Measurements from ENCODE around the gene IL32. TPM values are rescaled to one million over a fixed set of nuclear protein-coding genes. Genes with fewer than 3 reads are reported as not detected.

Gene IL32
- total RNA-seq, 4 donors from 2014 or later = 24.0 to 53.6 (median 28.9) TPM

GRCh38 chr16:3032624-3033023 lies 32.8 kb upstream of the IL32 start:
- H3K4me1 ChIP-seq = peaks cover 3 to 27% of the 10 kb centered on the region in 2 donors
- no peaks in the 10 kb centered on the region for H3K9me3 ChIP-seq
- TF ChIP-seq POLR2A (IDR thresholded peaks at IDR 0.05) (no peak), CTCF (IDR thresholded peaks at IDR 0.05) (no peak)
- DNase-seq = no peak
- no peak overlapping the region for H3K4me3 ChIP-seq (replicated peaks in 1 of 3)
- H3K27ac ChIP-seq = no peak overlapping the region
- 50 to 56% methylated on average over 7 of the region's 7 CpGs for WGBS, 2 donors
- intact Hi-C loops (cut with DNase I) = no loop called here
- no peaks in the 10 kb centered on the region for H3K36me3 ChIP-seq
- H3K27me3 ChIP-seq = no peaks in the 10 kb centered on the region

- H3K9me3 ChIP-seq = no peaks in the 10 kb centered on the region
- no peaks in the 10 kb centered on the region for H3K27me3 ChIP-seq
- TF ChIP-seq POLR2A (IDR thresholded peaks at IDR 0.05) = no peak
- no peak for TF ChIP-seq CTCF (IDR thresholded peaks at IDR 0.05)
- 55 to 67% methylated on average over 8 to 12 of the region's 19 CpGs for WGBS, 2 donors
- intact Hi-C loops (cut with DNase I) = no loop called here
- peak overlapping the region in 1 of 3 donors; percentile 56 for H3K4me3 ChIP-seq (replicated peaks in 1 of 3)
- H3K27ac ChIP-seq = no peak overlapping the region
- H3K4me1 ChIP-seq = peaks cover 3 to 18% of the 10 kb centered on the region in 2 donors
- no peak for DNase-seq
- H3K36me3 ChIP-seq = no peaks in the 10 kb centered on the region
Observed at GRCh38 chr16:3035289-3035971, 30.0 kb upstream of the IL32 start.

- 5 to 6% methylated on average over 18 to 22 of the region's 40 CpGs for WGBS, 2 donors
- Histone ChIP-seq H3K4me3 (replicated peaks in 1 of 3) (peak overlapping the region in 2 of 3 donors; percentile 32 to 56), H3K27me3 (no peaks in the 10 kb centered on the region), H3K27ac (no peak overlapping the region), H3K4me1 (peaks cover 3 to 18% of the 10 kb centered on the region in 2 donors), H3K9me3 (no peaks in the 10 kb centered on the region), H3K36me3 (no peaks in the 10 kb centered on the region)
- TF ChIP-seq POLR2A (IDR thresholded peaks at IDR 0.05) = no peak
- no peak for TF ChIP-seq CTCF (IDR thresholded peaks at IDR 0.05)
- peak; percentile 40 to 43 for DNase-seq
- intact Hi-C loops (cut with DNase I) = no loop called here
Observed at GRCh38 chr16:3035972-3036725, 29.3 kb upstream of the IL32 start.

- TF ChIP-seq CTCF (IDR thresholded peaks at IDR 0.05) (no peak), POLR2A (IDR thresholded peaks at IDR 0.05) (no peak)
- DNase-seq = peak; percentile 50 to 57
- no peak within 1 kb of the TSS for H3K27ac ChIP-seq
- 21 to 22% methylated on average over 10 to 11 of the region's 44 CpGs for WGBS, 2 donors
- H3K4me3 ChIP-seq (replicated peaks in 1 of 3) = peak within 1 kb of the TSS in 2 of 3 donors; percentile 32 to 56
- H3K9me3 ChIP-seq = no peaks in the 10 kb centered on the region
- H3K4me1 ChIP-seq = peaks cover 3 to 14% of the 10 kb centered on the region in 2 donors
- H3K36me3 ChIP-seq = no peaks in the 10 kb centered on the region
- intact Hi-C loops (cut with DNase I) = no loop called here
- H3K27me3 ChIP-seq = no peaks in the 10 kb centered on the region
Observed at GRCh38 chr16:3036726-3037315, 28.6 kb upstream of the IL32 start, which contains the start of gene BICDL2. BICDL2 (minus strand) TSS chr16:3036944; CDS start chr16:3035496, 1,448 bp downstream.

Measured in thyroid gland (tissue), 4 donors.